Measurements from ENCODE around the gene SDHB.

- TF ChIP-seq CTCF (IDR thresholded peaks at IDR 0.05): no peak
- no peak for TF ChIP-seq POLR2AphosphoS5 (IDR thresholded peaks at IDR 0.05; ENCODE audit: low read depth, low read length)
- no peak for TF ChIP-seq RAD21 (IDR thresholded peaks at IDR 0.05; ENCODE audit: low read length)
- no peak for TF ChIP-seq NFIC (IDR thresholded peaks at IDR 0.05; ENCODE audit: borderline replicate concordance)
- TF ChIP-seq CHD2 (IDR thresholded peaks at IDR 0.05; ENCODE audit: low read length, partially characterized antibody): no peak
- TF ChIP-seq RFX5 (IDR thresholded peaks at IDR 0.05; ENCODE audit: low read length): no peak
- TF ChIP-seq GABPA (IDR thresholded peaks at IDR 0.05; ENCODE audit: low read depth): no peak
Observed at GRCh38 chr1:17102232-17102631, 48.4 kb upstream of the SDHB start.
